OCI-LY3 (cell line): ENCODE measurements around the gene ZNF644.
"Not testable (repeated sequence)": the region's sequence is repeated elsewhere in the genome, so short reads cannot be mapped to it uniquely, and the experiment has no call there.

Source experiments
- EZH2phosphoT487 ChIP-seq: fragments of 200-600 bp; shearing (Covaris generic); IDR thresholded peaks from 2 replicates; pipeline ENCODE4 v1.6.1; 2018; ENCODE audit warnings: antibody characterized with exemption, mixed run types, low read depth
- TF ChIP-seq, protein P1 (sequence below): fragments of 200-600, 300-600 bp; sonication (generic); IDR thresholded peaks from 2 replicates; pipeline ENCODE4 v1.5.1; 2014; ENCODE audit warnings: antibody characterized with exemption, low read length, low read depth

DNA sequence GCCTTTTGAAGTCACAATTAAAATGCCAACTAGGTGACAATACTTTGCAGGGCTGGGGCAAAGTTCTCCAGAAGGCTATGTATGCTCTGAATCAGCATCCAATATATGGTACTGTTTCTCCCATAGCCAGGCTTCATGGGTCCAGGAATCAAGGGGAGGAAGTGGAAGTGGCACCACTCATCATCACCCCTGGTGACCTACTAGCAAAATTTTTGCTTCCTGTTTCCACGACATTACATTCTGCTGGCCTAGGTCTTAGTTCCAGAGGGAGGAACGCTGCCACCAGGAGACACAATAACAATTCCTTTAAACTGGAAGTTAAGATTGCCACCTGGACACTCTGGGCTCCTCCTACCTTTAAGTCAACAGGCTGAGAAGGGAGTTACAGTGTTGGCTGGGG is 22.9 kb upstream of the ZNF644 start:
- TF ChIP-seq, protein P1, sequence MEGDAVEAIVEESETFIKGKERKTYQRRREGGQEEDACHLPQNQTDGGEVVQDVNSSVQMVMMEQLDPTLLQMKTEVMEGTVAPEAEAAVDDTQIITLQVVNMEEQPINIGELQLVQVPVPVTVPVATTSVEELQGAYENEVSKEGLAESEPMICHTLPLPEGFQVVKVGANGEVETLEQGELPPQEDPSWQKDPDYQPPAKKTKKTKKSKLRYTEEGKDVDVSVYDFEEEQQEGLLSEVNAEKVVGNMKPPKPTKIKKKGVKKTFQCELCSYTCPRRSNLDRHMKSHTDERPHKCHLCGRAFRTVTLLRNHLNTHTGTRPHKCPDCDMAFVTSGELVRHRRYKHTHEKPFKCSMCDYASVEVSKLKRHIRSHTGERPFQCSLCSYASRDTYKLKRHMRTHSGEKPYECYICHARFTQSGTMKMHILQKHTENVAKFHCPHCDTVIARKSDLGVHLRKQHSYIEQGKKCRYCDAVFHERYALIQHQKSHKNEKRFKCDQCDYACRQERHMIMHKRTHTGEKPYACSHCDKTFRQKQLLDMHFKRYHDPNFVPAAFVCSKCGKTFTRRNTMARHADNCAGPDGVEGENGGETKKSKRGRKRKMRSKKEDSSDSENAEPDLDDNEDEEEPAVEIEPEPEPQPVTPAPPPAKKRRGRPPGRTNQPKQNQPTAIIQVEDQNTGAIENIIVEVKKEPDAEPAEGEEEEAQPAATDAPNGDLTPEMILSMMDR, result not testable (repeated sequence)
- TF ChIP-seq EZH2phosphoT487, result not testable (repeated sequence)
